ENCODE measurements around the gene TMEM80. TPM values are rescaled to one million over a fixed set of nuclear protein-coding genes. Genes with fewer than 3 reads are reported as not detected.

Gene TMEM80
- total and polyA plus RNA-seq, 2 donors (not counting 3 experiments of a cell fraction or from before 2014, with no cell fraction given) = 21.2 to 26.6 TPM

- no peak for DNase-seq (ENCODE audit: low read depth, low spot score)
- Histone ChIP-seq H3K79me2 (ENCODE audit: control insufficient read depth, insufficient read depth, low read length) (no peaks in the 10 kb centered on the region), H3K9me1 (replicated peaks; ENCODE audit: control insufficient read depth, extremely low read depth, insufficient read depth, low read length) (no peaks in the 10 kb centered on the region), H3K9me3 (replicated peaks; ENCODE audit: control insufficient read depth, insufficient read depth, low read length) (no peaks in the 10 kb centered on the region), H3K36me3 (ENCODE audit: control insufficient read depth in 2 of 2, extremely low read depth in 1 of 2, insufficient read depth in 2 of 2, low read length in 2 of 2) (peaks cover 2 to 26% of the 10 kb centered on the region in 2 experiments), H4K20me1 (replicated peaks; ENCODE audit: control insufficient read depth, extremely low read depth, insufficient read depth, low read length) (no peaks in the 10 kb centered on the region), H3K27me3 (ENCODE audit: control insufficient read depth in 2 of 2, insufficient read depth in 2 of 2, low read length in 2 of 2) (no peaks in the 10 kb centered on the region), H2AFZ (ENCODE audit: low read depth, low read length) (no peak overlapping the region), H3K27ac (ENCODE audit: insufficient read depth, low read depth, low read length) (no peak overlapping the region), H3K4me2 (ENCODE audit: insufficient read depth, low read length) (no peak overlapping the region), H3K9ac (replicated peaks; ENCODE audit: extremely low read depth, insufficient read depth, low read length) (no peak overlapping the region), H3K4me1 (ENCODE audit: control insufficient read depth, extremely low read depth, insufficient read depth, low read length) (no peaks in the 10 kb centered on the region), H3K4me3 (replicated peaks in 1 of 3; ENCODE audit: insufficient read depth in 1 of 3, low read depth in 1 of 3, low read length in 3 of 3) (no peak overlapping the region)
- BruUV-seq (replicated peaks) = no TSS peak
- ChIA-PET CTCF (interaction anchor here (0.8 kb wide), 1 partner anchor 18 kb away, joined by 3 read pairs; no protein-coding TSS in a partner anchor), POLR2A (no interaction called here)
- dilution Hi-C loops (cut with MboI; ENCODE audit: extremely low pct_ligation_motif_present, low sequenced_read_pairs) (no loop called here), intact Hi-C loops (cut with micrococcal nuclease) (no loop called here)
- no peak for FAIRE-seq
- TF ChIP-seq, protein P1, sequence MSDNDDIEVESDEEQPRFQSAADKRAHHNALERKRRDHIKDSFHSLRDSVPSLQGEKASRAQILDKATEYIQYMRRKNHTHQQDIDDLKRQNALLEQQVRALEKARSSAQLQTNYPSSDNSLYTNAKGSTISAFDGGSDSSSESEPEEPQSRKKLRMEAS (IDR thresholded peaks at IDR 0.05; ENCODE audit: insufficient read depth, insufficient read length) = no peak
Measured at GRCh38 chr11:655036-655726, 40.4 kb upstream of the TMEM80 start.

DNA sequence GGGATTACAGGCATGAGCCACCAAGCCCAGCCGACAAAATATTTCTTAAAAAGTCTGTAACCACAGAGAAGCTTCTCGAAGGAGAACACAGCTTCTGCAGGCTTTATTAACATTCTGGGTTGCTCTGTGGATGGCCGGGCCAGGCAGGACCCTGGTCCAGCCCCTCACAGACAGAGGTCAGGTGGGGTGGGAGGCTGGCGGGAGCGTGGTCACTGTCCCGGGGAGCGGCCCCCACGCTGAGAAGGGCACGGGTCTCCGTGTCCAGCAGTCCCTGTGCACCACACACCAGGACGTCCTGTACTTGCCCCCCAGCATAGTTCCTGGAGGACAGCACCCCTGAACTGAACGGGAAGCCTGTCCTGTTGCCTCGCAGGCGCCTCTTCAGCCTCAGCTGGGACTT is 39.2 kb upstream of the TMEM80 start:
- TF ChIP-seq GATA2 (IDR thresholded peaks at IDR 0.05; ENCODE audit: insufficient read depth, insufficient read length, low read depth, low read length) = no peak
- no peak for TF ChIP-seq JUN (IDR thresholded peaks at IDR 0.05; ENCODE audit: borderline replicate concordance, insufficient read depth, insufficient read length, low read depth)
- TF ChIP-seq, protein P1 (IDR thresholded peaks at IDR 0.05; ENCODE audit: insufficient read depth, insufficient read length) = no peak
- no peak for TF ChIP-seq POLR2A (IDR thresholded peaks at IDR 0.05; ENCODE audit: low read depth, low read length)
- no peak for TF ChIP-seq POLR2AphosphoS5 (IDR thresholded peaks at IDR 0.05; ENCODE audit: insufficient read depth, low read depth, low read length)
- TF ChIP-seq EZH2 (IDR thresholded peaks at IDR 0.05; ENCODE audit: borderline replicate concordance, low read depth, low read length, severe bottlenecking) = no peak
- TF ChIP-seq MYC (IDR thresholded peaks at IDR 0.05; ENCODE audit: low read depth, low read length) = no peak
- Histone ChIP-seq H3K4me2 (ENCODE audit: insufficient read depth, low read length) (no peak overlapping the region), H3K4me1 (ENCODE audit: control insufficient read depth, extremely low read depth, insufficient read depth, low read length) (no peaks in the 10 kb centered on the region), H3K9me1 (replicated peaks; ENCODE audit: control insufficient read depth, extremely low read depth, insufficient read depth, low read length) (no peaks in the 10 kb centered on the region), H3K4me3 (replicated peaks in 1 of 3; ENCODE audit: insufficient read depth in 1 of 3, low read depth in 1 of 3, low read length in 3 of 3) (no peak overlapping the region), H3K9me3 (replicated peaks; ENCODE audit: control insufficient read depth, insufficient read depth, low read length) (no peaks in the 10 kb centered on the region), H3K27ac (ENCODE audit: insufficient read depth, low read depth, low read length) (no peak overlapping the region), H4K20me1 (replicated peaks; ENCODE audit: control insufficient read depth, extremely low read depth, insufficient read depth, low read length) (no peaks in the 10 kb centered on the region), H3K79me2 (ENCODE audit: control insufficient read depth, insufficient read depth, low read length) (no peaks in the 10 kb centered on the region), H2AFZ (ENCODE audit: low read depth, low read length) (no peak overlapping the region), H3K27me3 (ENCODE audit: control insufficient read depth in 2 of 2, insufficient read depth in 2 of 2, low read length in 2 of 2) (no peaks in the 10 kb centered on the region), H3K9ac (replicated peaks; ENCODE audit: extremely low read depth, insufficient read depth, low read length) (no peak overlapping the region), H3K36me3 (ENCODE audit: control insufficient read depth in 2 of 2, extremely low read depth in 1 of 2, insufficient read depth in 2 of 2, low read length in 2 of 2) (peaks cover 2 to 32% of the 10 kb centered on the region in 2 experiments)
- DNase-seq (ENCODE audit: low read depth, low spot score) (no peak), FAIRE-seq (no peak)
- dilution Hi-C loops (cut with MboI; ENCODE audit: extremely low pct_ligation_motif_present, low sequenced_read_pairs) (no loop called here), intact Hi-C loops (cut with micrococcal nuclease) (no loop called here)
- no TSS peak for BruUV-seq (replicated peaks)
- POLR2A ChIA-PET = no interaction called here
- CTCF ChIA-PET = interaction anchor here (1.0 kb wide), 1 partner anchor 10 kb away, joined by 3 read pairs; no protein-coding TSS in a partner anchor

Measured in endothelial cell of umbilical vein (primary cell).